HG03066 (cell line): ENCODE measurements around the gene ARMC2.

ENCODE experiments used
- ATAC-seq: cut with Tn5 transposase; IDR thresholded peaks from one replicate; pipeline ENCODE4 v1.9.1; 2021; ENCODE audit warnings: low read depth; ENCODE audit not compliant: unreplicated experiment

ARMC2 gene

DNA sequence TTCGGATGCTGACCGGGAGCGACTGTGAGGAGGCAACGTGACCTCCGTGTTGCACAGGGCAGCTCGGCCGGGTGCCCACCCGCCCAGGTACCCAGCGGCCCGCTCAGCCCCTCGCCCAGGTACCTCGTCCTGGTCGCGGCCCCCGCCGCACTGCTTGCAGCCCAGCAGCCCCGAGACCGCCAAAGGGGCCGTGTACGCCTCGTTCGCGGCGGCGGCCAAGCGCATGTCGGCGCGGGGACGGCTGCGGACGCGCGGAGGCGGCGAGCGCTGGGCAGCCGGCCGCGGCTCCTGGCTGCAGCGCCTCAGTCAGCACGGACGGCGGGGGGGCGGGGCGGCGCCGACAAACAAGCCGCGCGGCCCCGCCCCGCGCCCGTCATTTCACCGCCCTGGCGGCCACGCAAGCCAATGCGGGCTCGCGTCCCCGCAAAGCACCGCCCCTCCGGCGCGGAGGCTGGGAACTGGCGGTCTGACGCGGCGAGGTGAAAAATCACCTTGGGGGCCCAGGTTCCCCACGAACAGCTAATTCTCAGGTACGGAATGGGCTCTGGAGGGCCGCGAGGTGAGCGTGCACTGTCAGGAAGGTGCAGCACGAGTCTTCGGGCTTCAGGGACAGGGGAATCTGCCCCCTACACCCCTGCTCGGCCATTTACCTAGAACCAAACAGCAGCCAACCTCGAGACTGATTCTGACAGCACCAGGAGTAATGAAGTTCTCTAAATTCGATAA is 161.2 kb downstream of the ARMC2 start:
- peak; percentile 84 for ATAC-seq

DNA sequence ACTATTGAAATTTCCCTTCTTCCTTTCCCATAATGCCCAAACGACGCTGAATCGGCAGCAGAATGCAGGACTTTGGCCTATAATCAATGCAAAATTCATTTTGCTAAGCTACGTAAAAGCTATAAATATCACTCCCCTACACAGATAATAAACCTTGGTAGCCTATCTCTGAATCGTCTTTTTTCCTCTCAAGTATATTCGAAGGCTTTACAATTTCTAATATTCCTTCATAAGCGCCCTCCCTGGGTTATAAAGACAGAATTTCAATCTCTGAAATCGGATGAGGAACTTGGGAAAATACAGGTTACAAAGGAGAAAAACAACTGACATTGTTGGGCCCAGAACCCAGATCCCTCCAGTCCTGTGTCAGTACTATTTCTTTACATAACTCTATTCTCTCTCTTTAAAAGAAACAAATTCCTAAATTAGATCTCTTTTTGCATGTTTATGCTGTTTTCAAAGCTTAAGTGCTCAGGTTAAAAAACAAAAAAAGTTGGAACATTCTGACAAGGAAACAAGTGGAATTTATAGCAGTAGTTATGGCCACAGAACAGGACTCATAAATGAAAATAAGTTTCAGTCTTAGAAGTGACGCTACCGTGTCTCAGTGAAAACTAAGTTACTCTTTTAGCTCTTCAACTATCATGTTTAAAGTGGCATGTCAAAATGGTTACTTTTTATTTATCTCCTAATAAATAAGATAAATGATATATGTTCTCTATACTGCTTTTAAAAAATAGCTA is 161.9 kb downstream of the ARMC2 start:
- ATAC-seq, result no peak

DNA sequence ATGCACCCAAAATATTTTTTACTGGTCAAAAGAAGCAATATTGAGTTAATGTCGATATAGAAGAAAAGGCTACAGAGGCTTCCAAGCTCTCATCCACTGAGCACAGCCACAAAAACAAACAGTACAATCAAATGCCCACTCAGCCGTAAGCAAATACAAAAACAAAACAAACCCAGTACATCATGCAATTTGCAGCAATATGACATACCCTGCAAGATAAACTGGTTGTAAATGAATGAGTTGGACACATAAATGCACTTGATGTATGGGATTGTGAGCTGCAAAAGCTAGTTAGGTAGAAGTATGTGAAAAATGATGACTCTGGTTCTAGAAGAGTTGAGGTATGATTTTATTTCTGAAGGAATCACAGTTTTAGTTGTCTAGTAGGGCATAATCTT is 162.5 kb downstream of the ARMC2 start:
- no peak for ATAC-seq

DNA sequence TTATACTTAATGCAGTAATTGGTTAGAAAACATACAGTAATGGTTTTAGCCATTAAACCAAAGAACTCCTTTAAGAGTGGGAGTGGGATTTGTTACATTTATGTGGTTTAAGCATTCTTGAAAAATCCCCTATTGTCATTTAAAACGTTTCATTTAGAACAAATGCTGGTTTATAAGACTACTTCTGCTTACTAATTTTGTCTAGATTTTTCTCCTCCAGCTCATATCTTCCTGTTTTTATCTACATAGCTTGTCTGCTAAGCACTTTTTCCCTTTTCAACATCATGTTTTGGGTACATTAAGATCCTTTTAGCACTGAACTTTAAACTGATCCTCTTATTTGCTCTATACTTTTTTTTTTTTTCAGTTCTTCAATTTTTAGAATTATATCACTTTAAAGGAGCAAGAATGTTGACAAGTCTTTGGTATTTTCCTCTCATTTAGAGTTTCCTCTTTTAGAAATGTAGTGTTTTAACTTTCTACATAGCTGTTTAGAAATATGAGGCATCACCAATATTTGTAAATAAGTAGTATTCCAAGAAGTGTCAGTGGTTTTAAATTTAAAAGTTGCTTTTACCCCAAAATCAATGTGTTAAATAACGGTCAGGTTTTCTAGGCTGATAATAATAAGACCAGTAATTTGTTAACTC is 165.6 kb downstream of the ARMC2 start:
- no peak for ATAC-seq

DNA sequence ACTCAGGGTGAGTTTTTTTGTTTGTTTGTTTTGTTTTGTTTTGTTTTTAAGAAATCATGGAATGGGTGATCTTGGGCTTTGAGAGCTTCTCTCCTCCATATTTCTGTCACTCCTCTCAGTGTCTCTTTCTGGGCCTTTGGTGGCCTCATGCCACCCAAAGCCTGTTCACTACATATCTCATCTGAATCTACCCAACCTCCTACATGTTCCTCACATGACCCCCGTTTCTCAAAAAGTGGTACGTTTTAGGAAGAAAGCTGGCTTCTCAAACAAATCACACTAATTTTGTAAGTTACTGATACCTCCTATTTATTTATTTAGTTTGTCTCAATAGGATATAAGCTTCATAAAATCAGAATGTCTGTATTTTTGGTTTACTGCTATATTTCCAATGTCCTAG is 166.4 kb downstream of the ARMC2 start:
- ATAC-seq, result no peak

DNA sequence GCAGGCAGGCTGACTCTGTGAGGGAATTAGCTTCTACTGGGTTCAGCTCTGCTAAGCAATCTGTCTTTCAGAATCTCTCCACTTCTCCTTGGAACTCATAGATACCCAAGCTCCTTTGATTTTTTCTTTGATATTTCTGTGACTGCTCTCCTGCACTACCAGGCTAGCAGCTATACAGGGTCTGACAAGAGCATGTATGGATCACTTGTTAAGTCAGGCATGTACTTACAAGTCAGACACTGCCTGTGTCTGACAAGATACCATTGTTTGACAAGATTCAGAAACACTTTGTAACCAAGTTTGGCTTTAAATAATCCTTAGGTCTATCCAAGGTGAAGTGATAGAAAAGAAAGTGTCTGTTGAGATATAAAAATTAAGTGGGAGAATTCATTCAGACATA is 167.0 kb downstream of the ARMC2 start:
- no peak for ATAC-seq

DNA sequence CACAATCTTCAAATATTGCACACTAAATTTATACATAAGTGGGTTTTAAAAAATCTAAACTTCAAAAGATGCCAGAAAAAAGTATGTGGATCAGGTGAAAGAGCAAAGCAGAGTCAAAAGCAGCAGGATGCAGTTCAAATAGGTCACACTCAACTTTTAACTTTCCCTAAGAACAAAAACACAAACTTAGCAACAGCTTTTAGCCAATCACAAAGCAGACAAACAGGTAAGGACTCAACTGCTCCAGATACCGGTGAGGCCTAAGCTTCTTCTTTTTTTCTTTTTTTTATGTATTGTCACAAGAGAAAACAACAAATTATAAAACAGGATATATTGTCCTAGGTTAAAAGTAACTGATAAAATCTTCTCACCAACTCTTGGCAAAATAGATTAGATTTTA is 171.7 kb downstream of the ARMC2 start:
- ATAC-seq, result no peak

DNA sequence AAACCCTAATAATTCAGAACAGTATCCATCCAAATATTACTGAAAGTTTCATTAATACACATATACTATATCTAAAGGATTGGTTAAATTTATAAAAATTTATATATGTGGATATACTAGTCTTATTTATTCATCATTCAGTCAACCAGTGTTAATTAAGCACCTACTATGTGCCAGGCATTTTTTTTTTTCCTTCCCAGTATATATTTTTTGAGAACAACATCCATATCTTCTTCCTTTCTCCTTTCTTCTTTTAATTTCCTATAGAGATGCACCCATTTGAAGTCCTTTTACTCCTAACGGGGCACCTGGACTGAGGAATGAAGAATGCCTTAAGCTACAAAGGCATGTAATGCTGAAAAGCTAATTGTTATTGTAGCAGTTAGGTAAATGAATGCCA is 173.6 kb downstream of the ARMC2 start:
- no peak for ATAC-seq

DNA sequence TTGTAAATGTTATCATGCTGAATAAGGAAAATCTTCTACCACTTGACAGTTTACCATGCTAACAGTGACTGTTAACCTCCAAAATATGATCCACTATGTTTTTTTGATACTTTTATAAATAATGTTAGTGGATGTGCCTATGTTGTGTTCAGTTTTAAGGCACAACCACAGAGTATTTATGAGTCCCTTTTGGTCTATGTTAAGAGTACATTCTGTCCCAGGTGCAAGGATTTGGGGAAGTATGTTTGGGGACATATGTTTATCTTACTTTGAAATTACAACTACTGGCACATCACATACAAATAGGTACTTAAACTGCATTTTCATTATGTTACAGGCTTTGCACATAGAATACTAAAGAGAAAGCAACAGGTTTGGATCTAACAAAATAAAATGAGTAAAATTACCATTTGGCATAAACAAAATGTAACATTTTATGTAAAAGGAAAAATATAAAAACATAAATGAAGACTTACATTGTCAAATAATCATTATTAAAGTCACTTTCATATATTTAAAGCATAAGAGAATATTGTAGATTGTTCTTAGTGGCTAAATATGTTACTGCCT is 175.2 kb downstream of the ARMC2 start:
- no peak for ATAC-seq
